ENCODE data around the gene AUTS2.

DNA sequence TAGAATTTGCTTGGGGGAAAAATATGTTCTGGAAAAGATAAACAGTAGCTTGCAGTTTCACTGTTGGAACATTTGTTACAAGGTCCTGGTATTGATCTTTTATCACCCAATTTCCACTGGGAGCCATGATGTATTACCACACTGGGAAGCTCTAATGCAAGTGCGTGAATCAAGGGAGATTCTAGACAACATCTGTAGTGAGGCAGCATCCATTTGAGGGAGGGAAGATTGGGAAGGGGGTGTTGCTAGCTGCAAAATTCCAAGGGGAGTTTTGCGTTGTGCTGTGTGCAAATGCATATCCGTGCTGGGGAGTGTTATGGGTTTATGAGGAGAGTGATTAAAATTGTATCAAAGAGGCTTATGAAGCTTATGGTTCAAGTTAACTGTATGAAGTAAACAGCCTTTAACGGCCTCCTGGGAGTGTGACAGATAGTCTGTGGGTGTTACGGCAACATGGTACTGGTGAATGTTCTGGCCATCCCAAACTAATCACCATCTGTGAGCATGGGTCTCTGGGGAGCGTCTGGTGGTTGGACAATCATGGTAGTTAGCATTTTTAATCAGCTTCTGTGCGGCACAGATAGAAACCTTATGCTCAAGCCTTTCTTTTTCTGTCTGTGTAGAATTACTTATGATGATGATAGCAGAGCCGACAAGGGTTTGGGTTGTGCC is 931.8 kb downstream of the AUTS2 start:
- TF ChIP-seq, protein P1, sequence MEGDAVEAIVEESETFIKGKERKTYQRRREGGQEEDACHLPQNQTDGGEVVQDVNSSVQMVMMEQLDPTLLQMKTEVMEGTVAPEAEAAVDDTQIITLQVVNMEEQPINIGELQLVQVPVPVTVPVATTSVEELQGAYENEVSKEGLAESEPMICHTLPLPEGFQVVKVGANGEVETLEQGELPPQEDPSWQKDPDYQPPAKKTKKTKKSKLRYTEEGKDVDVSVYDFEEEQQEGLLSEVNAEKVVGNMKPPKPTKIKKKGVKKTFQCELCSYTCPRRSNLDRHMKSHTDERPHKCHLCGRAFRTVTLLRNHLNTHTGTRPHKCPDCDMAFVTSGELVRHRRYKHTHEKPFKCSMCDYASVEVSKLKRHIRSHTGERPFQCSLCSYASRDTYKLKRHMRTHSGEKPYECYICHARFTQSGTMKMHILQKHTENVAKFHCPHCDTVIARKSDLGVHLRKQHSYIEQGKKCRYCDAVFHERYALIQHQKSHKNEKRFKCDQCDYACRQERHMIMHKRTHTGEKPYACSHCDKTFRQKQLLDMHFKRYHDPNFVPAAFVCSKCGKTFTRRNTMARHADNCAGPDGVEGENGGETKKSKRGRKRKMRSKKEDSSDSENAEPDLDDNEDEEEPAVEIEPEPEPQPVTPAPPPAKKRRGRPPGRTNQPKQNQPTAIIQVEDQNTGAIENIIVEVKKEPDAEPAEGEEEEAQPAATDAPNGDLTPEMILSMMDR (conservative IDR thresholded peaks at IDR 0.05 in 1 of 2, IDR thresholded peaks at IDR 0.05 in 1 of 2; ENCODE audit: low read depth in 1 of 2, low read length in 2 of 2) = no peak
- no peak for TF ChIP-seq EZH2 (IDR thresholded peaks at IDR 0.05; ENCODE audit: low read length, missing control alignments)
